Measurements from ENCODE around the gene NENF. TPM values are rescaled to one million over a fixed set of nuclear protein-coding genes. Genes with fewer than 3 reads are reported as not detected.
A peak's percentile ranks its signal among the peaks of the same experiment; 100 is the strongest.
"Not testable (repeated sequence)": the region's sequence is repeated elsewhere in the genome, so short reads cannot be mapped to it uniquely, and the experiment has no call there.

Gene NENF
- 10 to 100 TPM; 67.9 to 99.3 (median 91.7) TPM for total RNA-seq

- Histone ChIP-seq H3K4me3 (peak within 1 kb of the TSS; percentile 83 to 99 (median 90)), H3K36me3 (no peaks in the 10 kb centered on the region), H3K4me1 (peaks cover 11 to 30% (median 21%) of the 10 kb centered on the region in 4 donors), H3K27ac (replicated peaks in 1 of 4) (peak within 1 kb of the TSS; percentile 91 to 96 (median 92)), H3K9me3 (no peaks in the 10 kb centered on the region), H3K27me3 (no peaks in the 10 kb centered on the region)
- TF ChIP-seq POLR2A (IDR thresholded peaks at IDR 0.05; ENCODE audit: low read depth) (no peak), POLR2AphosphoS5 (IDR thresholded peaks at IDR 0.05) (peak; percentile 70 to 82), EP300 (IDR thresholded peaks at IDR 0.05) (no peak)
- TF ChIP-seq, protein P1, sequence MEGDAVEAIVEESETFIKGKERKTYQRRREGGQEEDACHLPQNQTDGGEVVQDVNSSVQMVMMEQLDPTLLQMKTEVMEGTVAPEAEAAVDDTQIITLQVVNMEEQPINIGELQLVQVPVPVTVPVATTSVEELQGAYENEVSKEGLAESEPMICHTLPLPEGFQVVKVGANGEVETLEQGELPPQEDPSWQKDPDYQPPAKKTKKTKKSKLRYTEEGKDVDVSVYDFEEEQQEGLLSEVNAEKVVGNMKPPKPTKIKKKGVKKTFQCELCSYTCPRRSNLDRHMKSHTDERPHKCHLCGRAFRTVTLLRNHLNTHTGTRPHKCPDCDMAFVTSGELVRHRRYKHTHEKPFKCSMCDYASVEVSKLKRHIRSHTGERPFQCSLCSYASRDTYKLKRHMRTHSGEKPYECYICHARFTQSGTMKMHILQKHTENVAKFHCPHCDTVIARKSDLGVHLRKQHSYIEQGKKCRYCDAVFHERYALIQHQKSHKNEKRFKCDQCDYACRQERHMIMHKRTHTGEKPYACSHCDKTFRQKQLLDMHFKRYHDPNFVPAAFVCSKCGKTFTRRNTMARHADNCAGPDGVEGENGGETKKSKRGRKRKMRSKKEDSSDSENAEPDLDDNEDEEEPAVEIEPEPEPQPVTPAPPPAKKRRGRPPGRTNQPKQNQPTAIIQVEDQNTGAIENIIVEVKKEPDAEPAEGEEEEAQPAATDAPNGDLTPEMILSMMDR (IDR thresholded peaks at IDR 0.05) = no peak
- DNase-seq (ENCODE audit: extremely low spot score) = no peak
- intact Hi-C loops (cut with DNase I) = no loop called here
- 0% methylated on average over 5 of the region's 86 CpGs for WGBS
Measured at GRCh38 chr1:212432661-212433576, at the start of gene NENF. Gene NENF, plus strand, starts transcription at chr1:212432920. Its CDS starts 24 bp downstream, at chr1:212432944.

- no peak overlapping the region for H3K4me3 ChIP-seq
- H3K36me3 ChIP-seq = peaks cover 6 to 42% (median 30%) of the 10 kb centered on the region in 4 donors
- TF ChIP-seq POLR2AphosphoS5 (IDR thresholded peaks at IDR 0.05) = no peak
- TF ChIP-seq, protein P1 (IDR thresholded peaks at IDR 0.05) = no peak
- no peak for TF ChIP-seq EP300 (IDR thresholded peaks at IDR 0.05)
- TF ChIP-seq POLR2A (IDR thresholded peaks at IDR 0.05; ENCODE audit: low read depth) = no peak
- no peaks in the 10 kb centered on the region for H3K4me1 ChIP-seq
- H3K9me3 ChIP-seq = peaks cover 0 to 8% (median 4%) of the 10 kb centered on the region in 4 donors
- no peak for DNase-seq (ENCODE audit: extremely low spot score)
- H3K27me3 ChIP-seq = no peaks in the 10 kb centered on the region
- WGBS = 80% methylated on average over 1 of the region's 1 CpG
- no peak overlapping the region for H3K27ac ChIP-seq (replicated peaks in 1 of 4)
- intact Hi-C loops (cut with DNase I) = no loop called here
Measured at GRCh38 chr1:212386029-212386428, 46.7 kb upstream of the NENF start.

DNA sequence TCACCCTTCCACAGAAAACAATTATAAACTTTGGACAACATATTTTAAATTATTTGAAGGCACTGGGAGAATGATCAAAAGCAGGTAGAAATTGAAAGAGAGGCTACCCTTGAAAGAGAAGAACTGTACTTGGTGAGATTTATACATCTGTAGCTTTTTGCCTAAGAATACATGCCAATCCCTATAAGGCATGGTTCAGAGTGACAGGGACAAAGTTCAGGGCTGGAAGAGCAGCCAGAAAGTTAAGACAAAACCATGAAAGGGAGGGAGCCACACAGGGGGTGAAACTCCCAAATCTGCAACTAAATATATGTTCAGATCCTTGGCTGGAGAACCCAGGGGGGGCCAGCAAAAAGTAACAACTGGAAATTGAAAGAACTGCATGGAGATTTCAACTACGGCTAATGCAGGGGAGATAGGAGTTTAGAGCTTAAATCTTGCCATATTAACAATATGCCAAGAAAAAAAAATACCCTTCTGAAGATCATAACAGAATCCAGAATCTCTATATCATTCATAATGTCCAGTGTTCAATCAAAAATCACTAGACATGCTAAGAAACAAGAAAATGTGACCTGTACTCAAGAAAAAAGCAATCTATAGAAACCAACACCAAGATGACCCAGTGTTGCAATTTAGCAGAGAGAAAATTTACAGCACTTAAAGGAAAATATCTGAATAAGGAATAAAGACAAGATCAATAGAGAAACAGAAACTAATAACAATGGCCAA is 43.6 kb upstream of the NENF start:
- H3K27ac ChIP-seq (replicated peaks in 1 of 4) = no peak overlapping the region
- no peak for DNase-seq (ENCODE audit: extremely low spot score)
- TF ChIP-seq POLR2AphosphoS5 (IDR thresholded peaks at IDR 0.05) (no peak), EP300 (IDR thresholded peaks at IDR 0.05) (no peak), POLR2A (IDR thresholded peaks at IDR 0.05; ENCODE audit: low read depth) (no peak)
- TF ChIP-seq, protein P1 (IDR thresholded peaks at IDR 0.05) = no peak
- peaks cover 0 to 9% (median 4%) of the 10 kb centered on the region in 4 donors for H3K9me3 ChIP-seq
- H3K4me3 ChIP-seq = no peak overlapping the region
- 96% methylated on average over 1 of the region's 1 CpG for WGBS
- H3K36me3 ChIP-seq = peaks cover 6 to 36% (median 27%) of the 10 kb centered on the region in 4 donors
- H3K4me1 ChIP-seq = no peaks in the 10 kb centered on the region
- H3K27me3 ChIP-seq = no peaks in the 10 kb centered on the region
- intact Hi-C loops (cut with DNase I) = no loop called here

DNA sequence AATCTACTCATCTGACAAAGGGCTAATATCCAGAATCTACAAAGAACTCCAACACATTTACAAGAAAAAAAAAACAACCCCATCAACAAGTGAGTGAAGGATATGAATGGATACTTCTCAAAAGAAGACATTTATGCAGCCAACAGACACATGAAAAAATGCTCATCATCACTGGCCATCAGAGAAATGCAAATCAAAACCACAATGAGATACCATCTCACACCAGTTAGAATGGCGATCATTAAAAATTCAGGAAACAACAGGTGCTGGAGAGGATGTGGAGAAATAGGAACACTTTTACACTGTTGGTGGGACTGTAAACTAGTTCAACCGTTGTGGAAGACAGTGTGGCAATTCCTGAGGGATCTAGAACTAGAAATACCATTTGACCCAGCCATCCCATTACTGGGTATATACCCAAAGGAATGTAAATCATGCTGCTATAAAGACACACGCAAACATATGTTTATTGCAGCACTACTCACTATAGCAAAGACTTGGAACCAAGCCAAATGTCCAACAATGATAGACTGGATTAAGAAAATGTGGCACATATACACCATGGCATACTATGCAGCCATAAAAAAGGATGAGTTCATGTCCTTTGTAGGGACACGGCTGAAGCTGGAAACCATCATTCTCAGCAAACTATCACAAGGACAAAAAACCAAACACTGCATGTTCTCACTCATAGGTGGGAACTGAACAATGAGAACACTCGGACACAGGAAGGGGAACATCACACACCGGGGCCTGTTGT is 36.9 kb upstream of the NENF start:
- DNase-seq (ENCODE audit: extremely low spot score); H3K36me3 ChIP-seq; H3K27me3 ChIP-seq; intact Hi-C loops (cut with DNase I); H3K4me3 ChIP-seq; H3K4me1 ChIP-seq; H3K27ac ChIP-seq (replicated peaks in 1 of 4): not testable (repeated sequence)
- peaks cover 0 to 20% (median 16%) of the 10 kb centered on the region in 4 donors for H3K9me3 ChIP-seq
- WGBS = 91% methylated on average over 5 of the region's 6 CpGs
